Measurements from ENCODE around the gene SLC51B.
A peak's percentile ranks its signal among the peaks of the same experiment; 100 is the strongest.

The SLC51B gene

GRCh38 chr15:65028338-65028737 lies 16.8 kb upstream of the SLC51B start:
- Histone ChIP-seq H3K4me3 (ENCODE audit: low read depth, low read length) (peak overlapping the region; percentile 97), H3K27ac (ENCODE audit: low read depth, low read length) (no peak overlapping the region), H2AFZ (ENCODE audit: low read length, unreplicated experiment) (no peak overlapping the region), H3K36me3 (ENCODE audit: insufficient read depth, low read length) (no peaks in the 10 kb centered on the region; the same call in 1 of the 2 replicates), H3K79me2 (ENCODE audit: control insufficient read depth, insufficient read depth, low read length, unreplicated experiment) (peaks cover 19% of the 10 kb centered on the region), H3K27me3 (ENCODE audit: insufficient read depth, low read length) (no peaks in the 10 kb centered on the region), H3K4me1 (ENCODE audit: control insufficient read depth, insufficient read depth, low read length, unreplicated experiment) (peaks cover 11% of the 10 kb centered on the region)

DNA sequence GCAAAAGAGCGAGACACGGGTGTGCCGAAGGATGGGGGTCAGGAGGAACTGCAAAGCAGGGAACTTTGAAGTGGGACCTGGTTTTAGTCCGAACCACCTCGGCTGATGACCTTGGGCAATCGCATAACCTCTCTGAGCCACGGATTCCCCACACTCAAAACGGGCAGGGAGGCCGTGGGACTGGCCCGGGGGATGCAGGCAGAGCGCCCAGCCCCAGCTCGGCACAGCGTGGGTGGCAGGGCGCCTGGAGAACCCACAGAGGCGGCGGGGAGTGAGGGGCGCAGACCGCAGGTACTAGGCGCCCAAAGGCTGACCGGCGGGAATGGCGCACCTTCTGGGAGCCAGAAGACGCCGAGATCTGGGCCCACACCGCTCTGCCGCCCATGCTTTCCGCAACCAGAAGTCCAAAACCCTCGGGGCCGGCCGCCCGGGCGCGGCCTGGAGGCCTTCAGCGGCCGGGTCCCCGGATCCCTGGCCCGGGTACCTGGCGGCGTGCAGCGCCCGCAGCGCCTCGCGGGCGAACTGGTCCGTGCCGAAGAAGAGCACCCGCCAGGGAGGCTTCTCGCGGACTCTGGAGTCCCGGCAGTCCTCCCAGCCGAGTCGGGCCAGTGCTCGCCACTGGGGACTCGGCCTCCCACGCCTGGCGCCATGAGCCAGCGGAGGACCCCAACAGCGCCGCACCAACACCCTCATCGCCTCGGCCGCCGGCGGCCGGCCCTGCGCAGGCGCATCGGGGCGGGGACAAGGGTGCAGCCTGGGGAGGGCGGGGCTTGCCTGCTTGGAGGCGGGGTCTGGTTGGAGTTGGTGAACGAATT lies 16.1 kb upstream of the SLC51B start, which contains the start of gene MTFMT:
MTFMT (minus strand) TSS at position 719 of the 815 bp plus-strand sequence; CDS start at position 693, 26 bp downstream.
- Histone ChIP-seq H3K79me2 (ENCODE audit: control insufficient read depth, insufficient read depth, low read length, unreplicated experiment) (peaks cover 19% of the 10 kb centered on the region), H2AFZ (ENCODE audit: low read length, unreplicated experiment) (peak within 1 kb of the TSS; percentile 84), H3K27ac (ENCODE audit: low read depth, low read length) (no peak within 1 kb of the TSS), H3K4me3 (ENCODE audit: low read depth, low read length) (peak within 1 kb of the TSS; percentile 97), H3K36me3 (ENCODE audit: insufficient read depth, low read length) (no peaks in the 10 kb centered on the region; the same call in 1 of the 2 replicates), H3K27me3 (ENCODE audit: insufficient read depth, low read length) (no peaks in the 10 kb centered on the region), H3K4me1 (ENCODE audit: control insufficient read depth, insufficient read depth, low read length, unreplicated experiment) (peaks cover 14% of the 10 kb centered on the region)

DNA sequence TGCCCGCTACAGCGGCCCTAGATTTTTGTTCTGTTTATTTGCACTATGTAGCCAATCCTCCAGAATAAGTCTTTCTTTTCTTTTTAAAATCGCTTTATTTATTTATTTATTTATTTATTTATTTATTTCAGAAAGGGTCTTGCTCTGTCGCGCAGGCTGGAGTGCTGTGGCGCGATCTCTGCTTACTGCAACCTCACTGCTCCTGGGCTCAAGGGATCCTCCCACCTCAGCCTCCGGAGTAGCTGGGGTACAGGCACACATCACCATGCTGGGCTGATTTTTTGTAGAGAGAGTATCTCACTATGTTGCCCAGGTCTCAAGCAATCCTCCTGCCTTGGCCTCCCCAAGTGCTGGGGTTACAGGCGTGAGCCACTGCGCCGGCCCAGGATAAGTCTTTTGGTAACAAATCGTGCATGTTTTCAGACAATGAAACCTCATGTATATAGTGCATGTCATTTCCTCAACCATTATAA lies 15.4 kb upstream of the SLC51B start:
- Histone ChIP-seq H3K4me3 (ENCODE audit: low read depth, low read length) (peak overlapping the region; percentile 97), H3K36me3 (ENCODE audit: insufficient read depth, low read length) (no peaks in the 10 kb centered on the region; the same call in 1 of the 2 replicates), H3K79me2 (ENCODE audit: control insufficient read depth, insufficient read depth, low read length, unreplicated experiment) (peaks cover 19% of the 10 kb centered on the region), H3K27me3 (ENCODE audit: insufficient read depth, low read length) (no peaks in the 10 kb centered on the region), H3K27ac (ENCODE audit: low read depth, low read length) (no peak overlapping the region), H3K4me1 (ENCODE audit: control insufficient read depth, insufficient read depth, low read length, unreplicated experiment) (peaks cover 14% of the 10 kb centered on the region), H2AFZ (ENCODE audit: low read length, unreplicated experiment) (no peak overlapping the region)

DNA sequence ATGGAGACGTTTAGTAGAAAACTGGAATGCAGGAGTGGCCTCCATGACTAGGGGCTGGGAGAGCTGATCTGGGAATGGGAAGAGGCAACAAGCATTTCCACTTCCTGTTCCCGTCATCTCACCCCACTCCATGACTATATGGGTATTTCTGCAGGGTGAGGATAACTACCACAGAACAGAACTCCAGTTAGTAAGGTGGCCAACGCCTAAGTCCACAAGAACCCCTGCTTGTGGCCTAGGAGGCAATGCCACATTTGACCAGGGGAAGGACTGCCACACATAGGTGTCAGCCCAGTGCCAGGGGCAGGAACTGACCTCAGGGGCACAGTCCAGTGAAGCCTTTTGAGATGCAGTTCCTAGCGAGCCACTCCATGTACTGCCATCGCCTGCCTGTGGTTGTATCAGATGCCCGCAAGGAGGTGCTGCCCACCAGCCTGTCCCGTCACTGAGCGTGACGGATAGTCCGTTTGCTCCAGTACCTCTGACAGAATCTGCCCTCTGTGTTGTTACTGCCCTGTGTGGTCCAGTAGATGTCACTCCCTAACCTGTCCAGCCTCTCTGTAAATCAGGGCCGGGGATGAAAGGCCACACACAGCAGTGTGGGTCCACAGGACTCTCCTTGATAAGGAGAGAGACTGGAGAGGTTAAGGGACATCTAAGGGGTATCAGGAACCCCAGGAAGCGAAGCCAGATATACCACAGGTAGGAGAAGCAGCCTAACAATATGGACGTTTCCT lies 12.2 kb upstream of the SLC51B start:
- peak overlapping the region; percentile 26 for H2AFZ ChIP-seq (ENCODE audit: low read length, unreplicated experiment)
- no peak overlapping the region for H3K27ac ChIP-seq (ENCODE audit: low read depth, low read length)
- no peaks in the 10 kb centered on the region for H3K27me3 ChIP-seq (ENCODE audit: insufficient read depth, low read length)
- no peak overlapping the region for H3K4me3 ChIP-seq (ENCODE audit: low read depth, low read length)
- peaks cover 14% of the 10 kb centered on the region for H3K79me2 ChIP-seq (ENCODE audit: control insufficient read depth, insufficient read depth, low read length, unreplicated experiment)
- peaks cover 9% of the 10 kb centered on the region for H3K4me1 ChIP-seq (ENCODE audit: control insufficient read depth, insufficient read depth, low read length, unreplicated experiment)
- H3K36me3 ChIP-seq (ENCODE audit: insufficient read depth, low read length): no peaks in the 10 kb centered on the region

- H2AFZ ChIP-seq (ENCODE audit: low read length, unreplicated experiment): peak overlapping the region; percentile 26
- no peak overlapping the region for H3K4me3 ChIP-seq (ENCODE audit: low read depth, low read length)
- H3K4me1 ChIP-seq (ENCODE audit: control insufficient read depth, insufficient read depth, low read length, unreplicated experiment): peaks cover 4% of the 10 kb centered on the region
- no peaks in the 10 kb centered on the region for H3K36me3 ChIP-seq (ENCODE audit: insufficient read depth, low read length)
- peaks cover 6% of the 10 kb centered on the region for H3K79me2 ChIP-seq (ENCODE audit: control insufficient read depth, insufficient read depth, low read length, unreplicated experiment)
- H3K27me3 ChIP-seq (ENCODE audit: insufficient read depth, low read length): no peaks in the 10 kb centered on the region
- no peak overlapping the region for H3K27ac ChIP-seq (ENCODE audit: low read depth, low read length)
Measured at GRCh38 chr15:65033659-65034269, 11.4 kb upstream of the SLC51B start.

DNA sequence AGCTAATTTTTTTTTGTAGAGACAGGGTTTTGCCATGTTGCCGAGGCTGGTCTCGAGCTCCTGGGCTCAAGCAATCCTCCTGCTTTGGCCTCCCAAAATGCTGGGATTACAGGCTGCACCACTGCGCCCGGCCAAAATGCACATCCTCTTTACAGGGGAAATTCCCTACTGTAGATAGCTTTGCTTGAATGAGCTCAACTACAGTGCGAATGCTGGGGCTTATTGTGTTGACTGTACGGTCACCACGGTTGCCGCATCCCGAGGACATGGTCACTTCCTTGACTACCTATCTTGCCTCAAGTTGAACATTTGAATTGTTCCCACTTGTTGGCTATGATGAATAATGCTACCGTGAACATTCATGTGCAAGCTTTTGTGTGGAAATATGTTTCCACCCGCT lies 10.5 kb upstream of the SLC51B start:
- Histone ChIP-seq H3K4me1 (ENCODE audit: control insufficient read depth, insufficient read depth, low read length, unreplicated experiment) (peaks cover 4% of the 10 kb centered on the region), H3K27ac (ENCODE audit: low read depth, low read length) (no peak overlapping the region), H3K79me2 (ENCODE audit: control insufficient read depth, insufficient read depth, low read length, unreplicated experiment) (no peaks in the 10 kb centered on the region), H3K4me3 (ENCODE audit: low read depth, low read length) (no peak overlapping the region), H2AFZ (ENCODE audit: low read length, unreplicated experiment) (no peak overlapping the region), H3K27me3 (ENCODE audit: insufficient read depth, low read length) (no peaks in the 10 kb centered on the region), H3K36me3 (ENCODE audit: insufficient read depth, low read length) (no peaks in the 10 kb centered on the region)

GRCh38 chr15:65037309-65037708 lies 7.9 kb upstream of the SLC51B start:
- no peaks in the 10 kb centered on the region for H3K36me3 ChIP-seq (ENCODE audit: insufficient read depth, low read length)
- H2AFZ ChIP-seq (ENCODE audit: low read length, unreplicated experiment): no peak overlapping the region
- H3K4me1 ChIP-seq (ENCODE audit: control insufficient read depth, insufficient read depth, low read length, unreplicated experiment): peaks cover 4% of the 10 kb centered on the region
- no peaks in the 10 kb centered on the region for H3K79me2 ChIP-seq (ENCODE audit: control insufficient read depth, insufficient read depth, low read length, unreplicated experiment)
- H3K27ac ChIP-seq (ENCODE audit: low read depth, low read length): no peak overlapping the region
- H3K27me3 ChIP-seq (ENCODE audit: insufficient read depth, low read length): no peaks in the 10 kb centered on the region
- no peak overlapping the region for H3K4me3 ChIP-seq (ENCODE audit: low read depth, low read length)

- no peaks in the 10 kb centered on the region for H3K79me2 ChIP-seq (ENCODE audit: control insufficient read depth, insufficient read depth, low read length, unreplicated experiment)
- H2AFZ ChIP-seq (ENCODE audit: low read length, unreplicated experiment): no peak overlapping the region
- no peak overlapping the region for H3K4me3 ChIP-seq (ENCODE audit: low read depth, low read length)
- peaks cover 10% of the 10 kb centered on the region for H3K4me1 ChIP-seq (ENCODE audit: control insufficient read depth, insufficient read depth, low read length, unreplicated experiment)
- H3K36me3 ChIP-seq (ENCODE audit: insufficient read depth, low read length): no peaks in the 10 kb centered on the region
- H3K27ac ChIP-seq (ENCODE audit: low read depth, low read length): no peak overlapping the region
- no peaks in the 10 kb centered on the region for H3K27me3 ChIP-seq (ENCODE audit: insufficient read depth, low read length)
Measured at GRCh38 chr15:65038428-65038827, 6.8 kb upstream of the SLC51B start.

DNA sequence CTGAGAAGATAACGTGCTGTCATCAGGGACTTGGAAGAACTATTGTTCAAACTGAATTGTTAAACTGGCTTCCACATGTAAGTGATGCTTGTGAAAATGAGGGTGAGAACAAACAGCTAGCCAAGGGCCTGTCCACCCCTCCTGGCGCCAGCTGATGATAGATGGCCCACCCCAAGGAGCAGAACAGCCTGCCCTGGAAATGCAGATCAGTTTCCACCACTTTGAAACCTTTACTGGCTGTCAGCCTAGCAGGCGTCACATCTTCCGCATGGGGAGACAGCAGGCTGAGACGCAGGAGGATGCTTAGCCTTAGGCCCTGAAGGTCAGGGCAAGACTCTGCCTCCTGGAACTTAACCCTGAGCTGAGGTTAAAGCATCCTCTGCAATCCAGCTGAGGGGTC lies 6.4 kb upstream of the SLC51B start:
- H2AFZ ChIP-seq (ENCODE audit: low read length, unreplicated experiment): no peak overlapping the region
- no peaks in the 10 kb centered on the region for H3K27me3 ChIP-seq (ENCODE audit: insufficient read depth, low read length)
- no peaks in the 10 kb centered on the region for H3K36me3 ChIP-seq (ENCODE audit: insufficient read depth, low read length)
- peaks cover 12% of the 10 kb centered on the region for H3K4me1 ChIP-seq (ENCODE audit: control insufficient read depth, insufficient read depth, low read length, unreplicated experiment)
- no peaks in the 10 kb centered on the region for H3K79me2 ChIP-seq (ENCODE audit: control insufficient read depth, insufficient read depth, low read length, unreplicated experiment)
- H3K4me3 ChIP-seq (ENCODE audit: low read depth, low read length): no peak overlapping the region
- no peak overlapping the region for H3K27ac ChIP-seq (ENCODE audit: low read depth, low read length)

- Histone ChIP-seq H3K27ac (ENCODE audit: low read depth, low read length) (no peak overlapping the region), H3K27me3 (ENCODE audit: insufficient read depth, low read length) (no peaks in the 10 kb centered on the region), H3K36me3 (ENCODE audit: insufficient read depth, low read length) (no peaks in the 10 kb centered on the region), H2AFZ (ENCODE audit: low read length, unreplicated experiment) (no peak overlapping the region), H3K4me1 (ENCODE audit: control insufficient read depth, insufficient read depth, low read length, unreplicated experiment) (peaks cover 25% of the 10 kb centered on the region), H3K79me2 (ENCODE audit: control insufficient read depth, insufficient read depth, low read length, unreplicated experiment) (no peaks in the 10 kb centered on the region), H3K4me3 (ENCODE audit: low read depth, low read length) (no peak overlapping the region)
Measured at GRCh38 chr15:65040461-65040860, 4.7 kb upstream of the SLC51B start.
